ENCODE data around the gene TBC1D25. TPM values are rescaled to one million over a fixed set of nuclear protein-coding genes. Genes with fewer than 3 reads are reported as not detected.

The TBC1D25 gene
- total and polyA plus RNA-seq, 2 experiments from 2014 or later, result 1.9 to 4.5 TPM

DNA sequence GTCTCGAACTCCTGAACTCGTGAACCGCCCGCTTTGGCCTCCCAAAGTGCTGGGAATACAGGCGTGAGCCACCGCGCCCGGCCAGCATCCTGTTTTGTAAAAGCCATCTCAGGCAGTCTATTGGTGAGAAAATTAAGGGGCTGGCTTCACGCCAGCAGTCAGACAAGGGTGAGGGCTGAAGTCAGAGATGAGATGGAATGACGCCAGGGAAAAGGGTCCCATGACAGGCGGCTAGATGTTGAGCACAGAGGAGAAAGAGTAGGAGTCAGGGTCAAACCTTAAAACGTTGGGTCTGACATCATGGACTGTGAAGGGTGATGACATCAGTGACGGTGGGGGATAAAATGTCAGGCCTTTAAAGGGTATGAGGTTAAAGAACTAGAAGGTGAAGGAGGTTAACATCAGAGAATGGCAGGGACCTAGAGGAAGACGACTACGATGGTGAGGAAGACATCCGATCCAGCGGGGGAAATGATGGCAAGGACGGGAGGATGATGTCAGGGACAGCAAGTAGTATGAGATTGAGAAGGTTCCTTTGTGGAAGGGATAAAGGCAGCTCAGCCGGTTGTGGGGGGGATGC lies 34.3 kb downstream of the TBC1D25 start:
- Mint-ChIP-seq H3K36me3 (ENCODE audit: low read depth) (peaks cover 44% of the 10 kb centered on the region), H3K4me3 (peak overlapping the region; percentile 94), H3K4me1 (peaks cover 9% of the 10 kb centered on the region; the same call in 2 of the 3 replicates), H3K27ac (peak overlapping the region; percentile 100), H3K27me3 (ENCODE audit: insufficient read depth, low read depth, poor library complexity) (peaks cover 6% of the 10 kb centered on the region), H3K9me3 (no peaks in the 10 kb centered on the region)
- Histone ChIP-seq H4K20me1 (replicated peaks; ENCODE audit: insufficient read depth) (no peaks in the 10 kb centered on the region), H3K27ac (ENCODE audit: low read depth) (peak overlapping the region; percentile 45; the same call in 1 of the 2 replicates), H3K79me2 (replicated peaks; ENCODE audit: insufficient read depth) (peaks cover 13% of the 10 kb centered on the region), H3K4me1 (ENCODE audit: insufficient read depth) (no peaks in the 10 kb centered on the region), H3K4me3 (peak overlapping the region; percentile 73), H3K27me3 (ENCODE audit: insufficient read depth) (no peaks in the 10 kb centered on the region), H2AFZ (no peak overlapping the region), H3K36me3 (ENCODE audit: insufficient read depth) (peaks cover 32% of the 10 kb centered on the region), H3K9me2 (ENCODE audit: insufficient read depth) (no peaks in the 10 kb centered on the region), H3F3A (replicated peaks; ENCODE audit: low read depth) (peaks cover 9% of the 10 kb centered on the region; the same call in 1 of the 2 replicates), H3K4me2 (peak overlapping the region; percentile 82)
- ATAC-seq, result no peak; the same call in 2 of the 3 replicates
- DNase-seq (ENCODE audit: low spot score), result no peak
- TF ChIP-seq ZNF462 (CRISPR knock-in tag; IDR thresholded peaks at IDR 0.05) (no peak), JUNB (IDR thresholded peaks at IDR 0.05; ENCODE audit: unreplicated experiment) (no peak), ZNF331 (CRISPR knock-in tag; IDR thresholded peaks at IDR 0.05; ENCODE audit: low read depth) (no peak), EZH2phosphoT487 (IDR thresholded peaks at IDR 0.05; ENCODE audit: unreplicated experiment) (no peak), NANOG (IDR thresholded peaks at IDR 0.05; ENCODE audit: borderline replicate concordance) (no peak), POLR2AphosphoS5 (IDR thresholded peaks at IDR 0.05; ENCODE audit: low read depth) (no peak), STAT1 (IDR thresholded peaks at IDR 0.05; ENCODE audit: unreplicated experiment) (no peak), ZNF114 (CRISPR knock-in tag; IDR thresholded peaks at IDR 0.05) (no peak), CREB1 (CRISPR knock-in tag; IDR thresholded peaks at IDR 0.05; ENCODE audit: low read depth) (no peak), EZH2 (IDR thresholded peaks at IDR 0.05; ENCODE audit: low read depth, unreplicated experiment) (no peak)
- TF ChIP-seq, protein P1, sequence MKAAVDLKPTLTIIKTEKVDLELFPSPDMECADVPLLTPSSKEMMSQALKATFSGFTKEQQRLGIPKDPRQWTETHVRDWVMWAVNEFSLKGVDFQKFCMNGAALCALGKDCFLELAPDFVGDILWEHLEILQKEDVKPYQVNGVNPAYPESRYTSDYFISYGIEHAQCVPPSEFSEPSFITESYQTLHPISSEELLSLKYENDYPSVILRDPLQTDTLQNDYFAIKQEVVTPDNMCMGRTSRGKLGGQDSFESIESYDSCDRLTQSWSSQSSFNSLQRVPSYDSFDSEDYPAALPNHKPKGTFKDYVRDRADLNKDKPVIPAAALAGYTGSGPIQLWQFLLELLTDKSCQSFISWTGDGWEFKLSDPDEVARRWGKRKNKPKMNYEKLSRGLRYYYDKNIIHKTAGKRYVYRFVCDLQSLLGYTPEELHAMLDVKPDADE (IDR thresholded peaks at IDR 0.05), result no peak
- TF ChIP-seq, protein P2, sequence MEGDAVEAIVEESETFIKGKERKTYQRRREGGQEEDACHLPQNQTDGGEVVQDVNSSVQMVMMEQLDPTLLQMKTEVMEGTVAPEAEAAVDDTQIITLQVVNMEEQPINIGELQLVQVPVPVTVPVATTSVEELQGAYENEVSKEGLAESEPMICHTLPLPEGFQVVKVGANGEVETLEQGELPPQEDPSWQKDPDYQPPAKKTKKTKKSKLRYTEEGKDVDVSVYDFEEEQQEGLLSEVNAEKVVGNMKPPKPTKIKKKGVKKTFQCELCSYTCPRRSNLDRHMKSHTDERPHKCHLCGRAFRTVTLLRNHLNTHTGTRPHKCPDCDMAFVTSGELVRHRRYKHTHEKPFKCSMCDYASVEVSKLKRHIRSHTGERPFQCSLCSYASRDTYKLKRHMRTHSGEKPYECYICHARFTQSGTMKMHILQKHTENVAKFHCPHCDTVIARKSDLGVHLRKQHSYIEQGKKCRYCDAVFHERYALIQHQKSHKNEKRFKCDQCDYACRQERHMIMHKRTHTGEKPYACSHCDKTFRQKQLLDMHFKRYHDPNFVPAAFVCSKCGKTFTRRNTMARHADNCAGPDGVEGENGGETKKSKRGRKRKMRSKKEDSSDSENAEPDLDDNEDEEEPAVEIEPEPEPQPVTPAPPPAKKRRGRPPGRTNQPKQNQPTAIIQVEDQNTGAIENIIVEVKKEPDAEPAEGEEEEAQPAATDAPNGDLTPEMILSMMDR (conservative IDR thresholded peaks at IDR 0.05; ENCODE audit: low read depth in 2 of 2), result no peak
- TF ChIP-seq, protein P3, sequence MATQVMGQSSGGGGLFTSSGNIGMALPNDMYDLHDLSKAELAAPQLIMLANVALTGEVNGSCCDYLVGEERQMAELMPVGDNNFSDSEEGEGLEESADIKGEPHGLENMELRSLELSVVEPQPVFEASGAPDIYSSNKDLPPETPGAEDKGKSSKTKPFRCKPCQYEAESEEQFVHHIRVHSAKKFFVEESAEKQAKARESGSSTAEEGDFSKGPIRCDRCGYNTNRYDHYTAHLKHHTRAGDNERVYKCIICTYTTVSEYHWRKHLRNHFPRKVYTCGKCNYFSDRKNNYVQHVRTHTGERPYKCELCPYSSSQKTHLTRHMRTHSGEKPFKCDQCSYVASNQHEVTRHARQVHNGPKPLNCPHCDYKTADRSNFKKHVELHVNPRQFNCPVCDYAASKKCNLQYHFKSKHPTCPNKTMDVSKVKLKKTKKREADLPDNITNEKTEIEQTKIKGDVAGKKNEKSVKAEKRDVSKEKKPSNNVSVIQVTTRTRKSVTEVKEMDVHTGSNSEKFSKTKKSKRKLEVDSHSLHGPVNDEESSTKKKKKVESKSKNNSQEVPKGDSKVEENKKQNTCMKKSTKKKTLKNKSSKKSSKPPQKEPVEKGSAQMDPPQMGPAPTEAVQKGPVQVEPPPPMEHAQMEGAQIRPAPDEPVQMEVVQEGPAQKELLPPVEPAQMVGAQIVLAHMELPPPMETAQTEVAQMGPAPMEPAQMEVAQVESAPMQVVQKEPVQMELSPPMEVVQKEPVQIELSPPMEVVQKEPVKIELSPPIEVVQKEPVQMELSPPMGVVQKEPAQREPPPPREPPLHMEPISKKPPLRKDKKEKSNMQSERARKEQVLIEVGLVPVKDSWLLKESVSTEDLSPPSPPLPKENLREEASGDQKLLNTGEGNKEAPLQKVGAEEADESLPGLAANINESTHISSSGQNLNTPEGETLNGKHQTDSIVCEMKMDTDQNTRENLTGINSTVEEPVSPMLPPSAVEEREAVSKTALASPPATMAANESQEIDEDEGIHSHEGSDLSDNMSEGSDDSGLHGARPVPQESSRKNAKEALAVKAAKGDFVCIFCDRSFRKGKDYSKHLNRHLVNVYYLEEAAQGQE (IDR thresholded peaks at IDR 0.05; ENCODE audit: unreplicated experiment), result no peak

All from GM23338 (cell line).